ENCODE data around the gene TENM4.

TENM4 gene

DNA sequence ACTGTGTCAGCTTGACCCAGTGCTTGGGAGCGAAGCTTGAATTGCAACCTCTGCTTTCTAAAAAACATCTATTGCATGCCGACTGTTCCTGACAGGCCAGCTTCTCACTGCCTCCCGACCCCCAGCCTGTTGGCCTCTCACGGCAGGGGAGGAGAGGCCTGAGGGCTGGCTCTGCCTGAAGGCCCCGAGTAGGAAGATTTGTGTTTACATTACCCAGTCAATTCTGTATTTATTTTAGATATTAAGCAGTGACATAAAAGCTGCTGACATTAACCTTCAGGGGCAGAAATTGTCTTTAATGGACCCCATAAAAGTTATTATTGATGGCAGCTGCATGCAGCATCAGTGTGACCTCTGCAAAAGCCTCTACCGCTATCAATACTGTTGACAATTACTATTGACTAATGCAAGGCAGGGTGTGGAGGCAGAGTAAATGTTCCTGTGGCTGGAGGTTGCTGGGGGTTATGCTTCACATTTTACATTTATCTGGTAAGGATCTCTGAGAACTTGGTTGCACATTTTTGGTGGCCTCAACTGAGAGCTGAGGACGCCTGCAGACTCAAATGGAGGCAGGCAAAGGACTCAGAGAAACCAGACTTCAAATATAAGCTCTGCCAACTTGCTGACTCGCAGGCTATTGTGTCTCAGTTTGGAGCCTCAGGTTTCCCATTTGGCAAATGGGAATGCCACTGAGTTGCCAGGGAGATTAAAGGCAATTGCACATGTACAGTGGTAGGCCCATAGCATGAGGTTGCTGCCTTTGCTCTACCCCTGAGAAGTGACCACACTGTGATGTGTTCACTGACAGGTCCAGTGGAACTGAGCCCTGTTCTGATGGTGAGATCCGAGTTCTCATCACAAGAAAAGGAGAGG is 380.5 kb downstream of the TENM4 start:
- TF ChIP-seq POLR2AphosphoS5 (IDR thresholded peaks at IDR 0.05; ENCODE audit: low read depth, low read length) (no peak), SIN3A (IDR thresholded peaks at IDR 0.05; ENCODE audit: borderline replicate concordance, insufficient read depth, low read length) (no peak), FOXP2 (optimal IDR thresholded peaks at IDR 0.05; ENCODE audit: borderline replicate concordance, extremely low read depth, extremely low read length, insufficient read depth) (no peak), TAF1 (IDR thresholded peaks at IDR 0.05; ENCODE audit: borderline replicate concordance, insufficient read depth, low read length) (no peak)
- TF ChIP-seq, protein P1, sequence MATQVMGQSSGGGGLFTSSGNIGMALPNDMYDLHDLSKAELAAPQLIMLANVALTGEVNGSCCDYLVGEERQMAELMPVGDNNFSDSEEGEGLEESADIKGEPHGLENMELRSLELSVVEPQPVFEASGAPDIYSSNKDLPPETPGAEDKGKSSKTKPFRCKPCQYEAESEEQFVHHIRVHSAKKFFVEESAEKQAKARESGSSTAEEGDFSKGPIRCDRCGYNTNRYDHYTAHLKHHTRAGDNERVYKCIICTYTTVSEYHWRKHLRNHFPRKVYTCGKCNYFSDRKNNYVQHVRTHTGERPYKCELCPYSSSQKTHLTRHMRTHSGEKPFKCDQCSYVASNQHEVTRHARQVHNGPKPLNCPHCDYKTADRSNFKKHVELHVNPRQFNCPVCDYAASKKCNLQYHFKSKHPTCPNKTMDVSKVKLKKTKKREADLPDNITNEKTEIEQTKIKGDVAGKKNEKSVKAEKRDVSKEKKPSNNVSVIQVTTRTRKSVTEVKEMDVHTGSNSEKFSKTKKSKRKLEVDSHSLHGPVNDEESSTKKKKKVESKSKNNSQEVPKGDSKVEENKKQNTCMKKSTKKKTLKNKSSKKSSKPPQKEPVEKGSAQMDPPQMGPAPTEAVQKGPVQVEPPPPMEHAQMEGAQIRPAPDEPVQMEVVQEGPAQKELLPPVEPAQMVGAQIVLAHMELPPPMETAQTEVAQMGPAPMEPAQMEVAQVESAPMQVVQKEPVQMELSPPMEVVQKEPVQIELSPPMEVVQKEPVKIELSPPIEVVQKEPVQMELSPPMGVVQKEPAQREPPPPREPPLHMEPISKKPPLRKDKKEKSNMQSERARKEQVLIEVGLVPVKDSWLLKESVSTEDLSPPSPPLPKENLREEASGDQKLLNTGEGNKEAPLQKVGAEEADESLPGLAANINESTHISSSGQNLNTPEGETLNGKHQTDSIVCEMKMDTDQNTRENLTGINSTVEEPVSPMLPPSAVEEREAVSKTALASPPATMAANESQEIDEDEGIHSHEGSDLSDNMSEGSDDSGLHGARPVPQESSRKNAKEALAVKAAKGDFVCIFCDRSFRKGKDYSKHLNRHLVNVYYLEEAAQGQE (IDR thresholded peaks at IDR 0.05; ENCODE audit: insufficient read depth in 1 of 2, low read depth in 2 of 2, low read length in 2 of 2) = no peak

DNA sequence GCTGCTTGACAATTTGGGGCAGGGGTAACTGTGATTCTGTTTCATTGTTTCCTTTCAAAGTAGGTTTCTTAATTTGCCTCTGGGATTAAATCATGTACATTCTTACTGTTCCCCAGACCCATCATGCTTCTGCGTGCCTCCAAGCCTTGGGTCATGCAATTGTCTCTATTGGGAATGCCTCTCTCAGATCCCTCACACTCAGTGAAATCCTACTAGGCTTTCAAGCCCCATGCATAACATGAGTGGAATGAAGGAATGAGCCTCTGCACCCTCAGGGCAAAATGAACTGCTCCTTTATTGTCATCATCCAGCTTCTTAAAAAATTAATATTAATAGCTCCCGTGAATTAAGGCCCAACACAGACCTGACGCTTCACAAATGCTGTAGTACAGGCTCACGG is 381.7 kb downstream of the TENM4 start:
- TF ChIP-seq SIN3A (IDR thresholded peaks at IDR 0.05; ENCODE audit: borderline replicate concordance, insufficient read depth, low read length) = no peak
- TF ChIP-seq POLR2AphosphoS5 (IDR thresholded peaks at IDR 0.05; ENCODE audit: low read depth, low read length) = no peak
- TF ChIP-seq TAF1 (IDR thresholded peaks at IDR 0.05; ENCODE audit: borderline replicate concordance, insufficient read depth, low read length) = no peak
- no peak for TF ChIP-seq FOXP2 (optimal IDR thresholded peaks at IDR 0.05; ENCODE audit: borderline replicate concordance, extremely low read depth, extremely low read length, insufficient read depth)
- TF ChIP-seq, protein P1 (IDR thresholded peaks at IDR 0.05; ENCODE audit: insufficient read depth in 1 of 2, low read depth in 2 of 2, low read length in 2 of 2) = no peak

DNA sequence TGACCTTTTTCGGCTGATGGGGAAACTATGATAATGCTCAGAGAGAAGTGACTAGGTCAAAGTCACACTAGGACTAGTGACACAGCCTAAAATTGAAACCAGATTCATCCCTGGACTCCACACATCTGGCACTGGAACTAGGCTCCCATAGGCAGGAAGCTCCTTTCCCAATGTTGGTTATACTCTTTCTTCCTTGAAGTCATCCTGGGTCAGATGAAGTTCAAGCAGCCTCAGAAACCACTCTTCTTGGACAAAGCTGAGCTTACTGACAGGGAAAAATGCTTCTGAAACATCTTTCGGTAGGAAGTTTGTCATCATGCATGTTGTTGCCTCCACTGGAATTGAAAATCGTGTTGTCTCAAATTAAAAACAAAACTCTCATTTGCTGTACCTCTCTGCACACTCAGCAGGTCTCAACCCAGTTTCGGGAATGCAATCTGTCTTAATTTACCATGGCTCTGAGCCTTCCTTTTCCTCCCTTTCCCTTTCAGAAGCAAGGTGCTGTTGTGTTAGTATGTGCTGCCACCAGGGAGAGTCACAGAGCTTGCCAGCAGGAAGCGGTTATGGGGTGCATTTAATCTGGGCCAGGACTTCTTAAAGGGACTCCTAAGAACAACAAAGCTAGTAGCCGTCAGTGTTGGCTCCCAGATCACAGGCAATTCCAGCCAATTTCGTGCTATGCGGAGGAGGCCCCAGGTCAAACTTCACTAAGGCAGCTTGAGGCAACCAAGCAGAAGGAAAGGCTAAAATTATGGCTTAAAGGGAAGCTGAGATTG is 384.8 kb downstream of the TENM4 start:
- TF ChIP-seq, protein P1 (IDR thresholded peaks at IDR 0.05; ENCODE audit: insufficient read depth in 1 of 2, low read depth in 2 of 2, low read length in 2 of 2) = no peak
- TF ChIP-seq TAF1 (IDR thresholded peaks at IDR 0.05; ENCODE audit: borderline replicate concordance, insufficient read depth, low read length) = peak; percentile 36; the same call in 1 of the 2 replicates

DNA sequence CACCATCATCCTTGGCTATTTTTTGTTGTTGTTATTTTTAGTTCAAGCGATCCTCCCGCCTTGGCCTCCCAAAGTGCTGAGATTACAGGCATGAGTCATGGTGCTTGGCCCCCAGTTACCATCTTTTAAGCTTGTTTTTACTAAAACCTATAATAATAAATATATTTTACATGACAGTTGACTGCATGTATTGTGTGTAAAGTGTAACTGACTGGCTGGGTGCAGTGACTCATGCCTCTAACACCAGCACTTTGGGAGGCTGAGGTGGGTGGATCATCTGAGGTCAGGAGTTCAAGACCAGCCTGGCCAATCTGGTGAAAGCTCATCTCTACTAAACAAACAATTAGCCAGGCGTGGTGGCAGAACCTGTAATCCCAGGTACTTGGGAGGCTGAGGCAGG is 386.2 kb downstream of the TENM4 start:
- TF ChIP-seq SIN3A (IDR thresholded peaks at IDR 0.05; ENCODE audit: borderline replicate concordance, insufficient read depth, low read length) (no peak), POLR2AphosphoS5 (IDR thresholded peaks at IDR 0.05; ENCODE audit: low read depth, low read length) (no peak), FOXP2 (optimal IDR thresholded peaks at IDR 0.05; ENCODE audit: borderline replicate concordance, extremely low read depth, extremely low read length, insufficient read depth) (no peak), TAF1 (IDR thresholded peaks at IDR 0.05; ENCODE audit: borderline replicate concordance, insufficient read depth, low read length) (no peak)
- TF ChIP-seq, protein P1 (IDR thresholded peaks at IDR 0.05; ENCODE audit: insufficient read depth in 1 of 2, low read depth in 2 of 2, low read length in 2 of 2) = no peak
